HG03457 (cell line): ENCODE results near the gene TTC39C.
"Not testable (repeated sequence)": the region's sequence is repeated elsewhere in the genome, so short reads cannot be mapped to it uniquely, and the experiment has no call there.

ENCODE experiments used
- ATAC-seq: cut with Tn5 transposase; IDR thresholded peaks from one replicate; pipeline ENCODE4 v1.9.1; 2021; ENCODE audit warnings: moderate number of reproducible peaks; ENCODE audit not compliant: unreplicated experiment

Gene TTC39C

DNA sequence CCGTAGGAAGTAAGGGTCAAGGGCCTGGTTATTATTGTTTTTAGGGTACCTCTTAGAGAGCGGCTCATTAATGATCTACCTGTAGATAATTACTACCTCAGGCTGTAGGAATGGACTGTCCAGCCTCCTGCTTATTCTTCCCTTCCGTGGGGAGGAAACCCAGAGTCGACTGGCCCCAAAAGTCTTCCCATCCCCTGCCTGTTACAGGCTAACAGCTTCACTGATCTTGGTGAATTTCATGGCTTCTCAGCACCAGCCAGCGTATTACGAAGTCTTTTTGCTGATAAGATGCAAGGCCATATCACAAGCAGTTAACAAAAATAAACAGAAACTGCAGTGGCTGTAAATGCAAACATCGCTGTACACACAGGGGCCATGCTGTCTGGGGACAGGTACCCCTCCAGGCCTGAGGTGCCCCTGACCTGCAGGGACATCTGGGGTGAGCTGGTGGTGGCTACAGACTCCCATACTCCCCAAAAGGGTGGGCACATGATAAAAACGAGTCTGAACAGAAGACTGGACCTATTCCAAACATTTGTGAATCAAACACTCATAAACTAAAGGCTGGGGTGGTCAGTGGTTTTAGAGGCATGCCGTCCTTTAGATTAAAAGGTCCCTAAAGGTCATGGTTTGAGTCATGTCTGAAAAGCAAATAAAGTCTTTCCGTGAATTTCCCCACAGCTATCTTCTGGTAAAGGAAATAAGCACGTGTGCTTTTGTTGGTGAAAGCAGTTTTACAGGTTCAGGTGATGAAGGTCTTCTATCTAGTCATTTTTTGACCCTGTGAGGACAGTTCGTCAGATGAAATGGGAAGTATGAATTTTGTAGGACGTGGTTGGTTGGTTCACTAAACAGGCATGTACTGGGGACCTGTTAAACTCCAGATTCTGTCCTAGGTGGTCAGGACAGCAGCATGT lies 36.7 kb downstream of the TTC39C start:
- ATAC-seq = no peak

DNA sequence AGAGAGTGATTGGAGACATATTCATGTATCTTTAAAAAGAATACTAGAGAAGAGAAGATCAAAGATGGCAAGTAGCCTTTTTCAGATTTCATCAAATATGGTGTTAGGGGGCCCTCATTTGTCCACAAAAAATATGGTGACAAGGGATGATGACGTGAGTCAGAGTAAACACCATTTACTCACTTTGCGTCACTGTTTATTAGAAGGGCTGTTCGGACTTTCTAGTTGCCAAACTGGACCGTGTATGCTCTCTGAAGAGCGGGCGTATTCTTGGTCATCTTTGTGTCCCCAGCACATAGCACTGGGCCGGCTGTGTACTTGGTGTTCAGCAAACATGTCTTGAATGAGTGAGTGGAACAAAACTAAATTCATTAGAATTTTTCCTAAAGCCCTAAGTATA lies 37.5 kb downstream of the TTC39C start:
- ATAC-seq = no peak

DNA sequence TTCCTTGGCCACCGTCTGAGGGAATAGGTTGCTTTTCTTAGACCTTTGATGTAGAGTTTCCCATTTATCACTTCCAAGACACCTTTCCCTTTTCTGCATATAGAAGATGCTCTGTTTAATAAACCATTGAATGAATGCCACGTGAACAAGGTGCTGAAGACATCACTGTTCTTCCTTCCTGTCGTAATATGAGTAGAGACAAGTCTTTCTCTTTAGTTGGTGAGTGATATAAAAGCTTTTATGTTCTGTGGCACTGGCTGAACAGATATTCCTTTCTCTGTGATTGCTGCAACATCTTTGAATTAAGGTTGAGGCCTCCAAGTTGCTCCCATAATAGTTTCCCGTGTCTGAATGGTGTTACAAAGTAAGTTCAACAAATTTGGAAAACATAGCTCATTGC lies 38.7 kb downstream of the TTC39C start:
- no peak for ATAC-seq

DNA sequence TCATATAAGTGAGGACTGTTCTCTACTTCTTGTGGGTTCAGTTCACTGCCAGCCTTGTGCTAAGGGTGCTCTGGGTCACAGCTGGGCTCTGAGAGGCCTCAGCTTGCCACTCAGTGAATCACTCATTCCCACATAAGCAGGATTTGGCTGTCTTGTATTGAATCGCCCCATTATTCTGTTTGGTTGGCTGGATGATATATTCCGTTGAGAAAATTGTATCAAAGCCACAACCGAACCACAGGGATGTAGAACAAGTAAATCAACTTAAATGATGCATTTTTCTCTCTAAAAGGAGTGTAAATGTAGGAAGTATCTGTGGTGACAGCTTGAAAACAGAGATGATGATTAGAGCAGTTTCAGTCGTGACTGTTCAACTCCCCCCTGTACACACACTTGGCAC lies 39.6 kb downstream of the TTC39C start:
- ATAC-seq = no peak

DNA sequence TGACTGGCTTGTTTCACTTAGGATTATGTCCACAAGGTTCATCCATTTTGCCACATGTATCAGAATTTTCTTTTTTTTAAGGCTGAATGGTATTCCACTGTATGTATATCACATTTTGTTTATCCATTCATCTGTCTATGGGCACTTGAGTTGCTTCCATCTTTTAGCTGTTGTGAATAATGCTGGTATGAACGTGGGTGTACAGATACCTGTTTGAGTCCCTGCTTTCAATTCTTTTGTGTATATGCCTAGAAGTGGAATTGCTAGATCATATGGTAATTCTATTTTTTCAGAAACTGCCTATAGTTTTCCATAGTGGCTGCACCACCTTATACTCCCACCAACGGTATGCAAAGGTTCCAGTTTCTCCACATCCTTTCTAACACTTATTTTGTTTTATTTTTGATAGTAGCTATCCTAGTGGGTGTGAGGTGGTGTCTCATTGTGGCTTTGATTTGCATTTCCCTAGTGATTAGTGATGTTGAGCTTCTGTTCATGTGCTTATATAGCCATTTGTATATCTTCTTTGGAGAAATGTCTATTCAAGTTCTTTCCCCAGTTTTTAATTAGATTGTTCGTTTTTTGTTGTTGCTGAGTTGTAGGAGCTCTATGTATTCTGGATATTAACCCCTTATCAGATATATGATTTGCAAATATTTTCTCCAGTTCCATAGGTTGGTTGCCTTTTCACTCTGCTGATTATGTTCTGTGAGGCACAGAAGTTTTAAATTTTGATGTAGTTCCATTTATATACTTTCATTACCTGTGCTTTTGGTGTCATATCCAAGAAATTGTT lies 40.7 kb downstream of the TTC39C start:
- no peak for ATAC-seq

DNA sequence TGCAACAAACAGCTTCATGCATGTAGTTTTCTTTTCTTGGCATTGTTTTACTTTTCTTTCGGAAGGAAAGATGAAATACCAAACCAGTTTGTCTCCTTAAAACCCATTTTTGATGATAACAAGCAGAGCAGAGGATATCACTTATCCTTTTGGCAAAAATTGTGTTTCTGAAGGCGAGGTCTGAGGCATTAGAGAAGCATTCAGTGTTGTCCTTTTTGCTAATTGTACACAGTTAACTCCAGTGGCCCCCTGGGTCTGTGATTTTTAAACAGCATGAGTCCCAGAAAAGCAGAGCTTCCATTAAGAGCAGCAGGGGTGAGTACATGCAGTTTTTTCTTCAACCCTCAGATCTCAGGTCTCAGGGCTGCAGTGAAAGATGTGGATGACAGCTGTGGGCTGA lies 41.3 kb downstream of the TTC39C start:
- ATAC-seq = no peak

DNA sequence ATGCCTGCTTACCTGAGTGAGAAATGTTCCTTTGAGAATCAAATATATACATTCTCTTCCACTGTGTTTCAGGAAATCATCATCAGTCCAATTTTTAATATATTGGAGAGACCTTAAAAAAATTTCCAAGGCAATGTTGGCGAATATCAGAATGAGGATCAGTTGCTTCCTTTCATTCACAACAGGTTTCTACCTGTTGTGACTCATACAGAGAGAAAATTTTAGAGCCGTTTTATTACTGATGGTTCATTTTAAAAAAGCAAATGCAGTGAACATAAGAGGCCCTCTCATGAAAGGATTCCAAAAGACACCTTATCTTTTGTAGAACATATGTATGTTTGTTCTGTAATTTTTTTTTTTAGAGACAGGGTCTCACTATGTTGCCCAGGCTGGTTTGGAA lies 42.0 kb downstream of the TTC39C start:
- ATAC-seq = no peak

DNA sequence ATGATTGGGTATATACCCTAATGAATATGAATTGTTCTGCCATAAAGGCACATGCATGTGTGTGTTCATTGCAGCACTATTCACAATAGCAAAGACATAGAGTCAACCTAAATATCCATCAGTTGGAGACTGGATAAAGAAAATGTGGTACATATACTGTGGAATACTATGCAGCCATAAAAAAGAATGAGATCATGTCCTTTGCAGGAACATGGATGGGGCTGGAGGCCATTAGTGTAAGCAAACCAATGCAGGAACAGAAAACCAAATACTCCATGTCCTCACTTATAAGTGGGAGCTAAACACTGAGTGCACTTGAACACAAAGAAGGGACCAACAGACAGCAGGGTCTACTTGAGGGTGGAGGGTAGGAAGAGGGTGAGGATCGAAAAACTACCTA lies 43.2 kb downstream of the TTC39C start:
- no peak for ATAC-seq

DNA sequence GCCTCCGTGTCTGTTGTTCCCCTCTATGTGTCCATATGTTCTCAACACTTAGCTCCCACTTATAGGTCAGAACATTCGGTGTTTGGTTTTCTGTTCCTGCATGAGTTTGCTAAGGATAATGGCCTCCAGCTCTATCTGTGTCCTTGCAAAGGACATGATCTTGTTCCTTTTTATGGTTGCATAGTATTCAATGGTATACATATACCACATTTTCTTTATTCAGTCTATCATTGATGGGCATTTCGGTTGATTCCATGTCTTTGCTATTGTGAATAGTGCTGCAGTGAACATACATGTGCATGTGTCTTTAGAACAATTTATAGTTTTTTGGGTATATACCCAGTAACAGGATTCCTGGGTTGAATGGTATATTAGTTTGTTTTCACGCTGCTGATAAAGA lies 44.8 kb downstream of the TTC39C start:
- not testable (repeated sequence) for ATAC-seq

DNA sequence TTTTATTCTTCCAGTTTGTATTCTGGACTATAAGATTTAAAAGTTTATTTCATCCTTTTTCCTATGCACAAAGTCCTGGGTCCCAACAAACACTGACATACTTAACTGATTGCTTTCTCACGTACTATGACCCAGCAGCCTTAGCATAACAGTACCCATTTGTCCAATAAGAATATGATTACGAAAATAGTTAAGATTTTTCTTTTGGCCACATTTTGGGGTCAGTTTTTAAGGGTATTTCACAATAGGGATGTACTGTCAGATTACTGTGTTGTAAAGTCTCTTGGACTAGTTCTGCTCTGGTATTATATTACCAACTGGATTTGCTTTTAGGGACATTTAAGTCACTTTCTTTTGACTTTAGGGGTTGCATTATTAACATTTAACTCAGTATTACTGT lies 46.1 kb downstream of the TTC39C start:
- no peak for ATAC-seq

DNA sequence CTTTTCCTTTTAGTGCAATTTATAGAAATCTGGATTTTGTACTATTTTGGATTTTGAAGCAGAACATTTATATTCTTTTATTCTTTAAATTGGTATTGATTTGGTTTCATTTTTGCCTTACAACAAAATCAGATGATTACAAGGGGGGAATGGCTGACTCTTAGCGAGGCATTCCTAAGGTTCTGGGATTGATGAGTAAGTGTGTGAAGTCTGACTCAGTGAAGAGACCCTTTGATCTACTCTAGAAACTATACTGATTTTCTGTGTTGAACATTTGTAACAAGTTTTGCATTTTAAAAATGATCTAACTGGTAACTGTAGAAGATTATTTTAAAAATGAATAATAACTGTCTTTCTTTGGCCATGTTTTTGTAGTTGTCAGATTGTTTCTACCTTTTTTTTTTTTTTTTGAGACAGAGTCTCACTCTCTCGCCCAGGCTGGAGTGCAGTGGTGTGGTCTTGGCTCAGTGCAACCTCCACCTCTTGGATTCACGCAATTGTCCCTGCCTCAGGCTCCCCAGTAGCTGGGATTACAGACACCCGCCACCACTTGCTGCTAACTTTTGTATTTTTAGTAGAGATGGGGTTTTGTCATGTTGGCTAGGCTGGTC lies 48.7 kb downstream of the TTC39C start:
- no peak for ATAC-seq

DNA sequence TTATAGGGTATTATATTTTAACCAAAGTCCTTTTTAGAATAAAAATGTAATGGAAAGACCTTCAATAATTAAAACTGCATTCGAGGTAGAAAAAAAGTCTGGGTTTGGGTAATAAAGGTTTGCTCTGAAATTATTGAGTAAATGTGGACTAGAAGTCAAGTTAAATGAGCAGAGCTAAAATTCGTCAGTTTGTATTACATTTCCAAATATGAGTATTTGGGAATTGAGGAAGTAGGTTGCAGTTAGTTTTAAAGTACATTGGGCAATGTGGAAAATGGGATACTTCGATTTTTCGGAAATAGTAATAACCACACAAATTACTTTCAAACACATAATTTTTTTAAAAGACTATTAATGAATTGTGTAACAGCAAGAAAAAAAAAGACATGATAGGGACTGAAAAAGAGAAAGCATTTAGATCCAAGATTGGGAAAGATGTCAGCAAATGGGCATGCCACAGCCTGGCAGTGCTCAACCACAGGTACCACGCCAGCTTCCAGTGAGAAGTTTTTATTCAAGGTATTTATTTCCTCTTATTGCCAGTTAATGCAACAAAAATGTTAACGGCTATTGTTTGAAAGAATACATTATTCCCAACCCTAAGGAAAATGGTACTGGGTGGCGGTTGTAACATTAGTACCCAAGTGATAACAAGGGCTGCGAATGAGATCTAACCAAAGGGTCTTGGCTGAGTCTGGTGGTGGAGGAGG lies 50.0 kb downstream of the TTC39C start:
- ATAC-seq = no peak

DNA sequence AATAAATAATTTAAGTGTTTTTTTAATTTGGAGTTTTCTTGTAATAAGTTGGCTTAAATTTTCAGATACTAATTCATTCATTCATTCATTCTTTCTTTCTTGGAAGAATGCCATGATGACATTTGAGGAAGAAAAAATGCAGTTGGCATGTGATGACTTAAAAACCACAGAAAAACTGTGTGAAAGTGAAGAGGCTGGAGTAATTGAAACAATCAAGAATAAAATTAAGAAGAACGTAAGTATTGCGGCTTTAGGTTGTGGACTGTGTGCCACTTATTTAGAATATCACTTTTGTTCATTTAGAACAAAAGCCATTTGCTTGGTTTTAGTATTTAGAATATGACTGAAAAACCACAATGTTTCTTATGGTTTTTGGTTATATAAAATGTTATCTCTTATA lies 51.4 kb downstream of the TTC39C start:
- no peak for ATAC-seq

DNA sequence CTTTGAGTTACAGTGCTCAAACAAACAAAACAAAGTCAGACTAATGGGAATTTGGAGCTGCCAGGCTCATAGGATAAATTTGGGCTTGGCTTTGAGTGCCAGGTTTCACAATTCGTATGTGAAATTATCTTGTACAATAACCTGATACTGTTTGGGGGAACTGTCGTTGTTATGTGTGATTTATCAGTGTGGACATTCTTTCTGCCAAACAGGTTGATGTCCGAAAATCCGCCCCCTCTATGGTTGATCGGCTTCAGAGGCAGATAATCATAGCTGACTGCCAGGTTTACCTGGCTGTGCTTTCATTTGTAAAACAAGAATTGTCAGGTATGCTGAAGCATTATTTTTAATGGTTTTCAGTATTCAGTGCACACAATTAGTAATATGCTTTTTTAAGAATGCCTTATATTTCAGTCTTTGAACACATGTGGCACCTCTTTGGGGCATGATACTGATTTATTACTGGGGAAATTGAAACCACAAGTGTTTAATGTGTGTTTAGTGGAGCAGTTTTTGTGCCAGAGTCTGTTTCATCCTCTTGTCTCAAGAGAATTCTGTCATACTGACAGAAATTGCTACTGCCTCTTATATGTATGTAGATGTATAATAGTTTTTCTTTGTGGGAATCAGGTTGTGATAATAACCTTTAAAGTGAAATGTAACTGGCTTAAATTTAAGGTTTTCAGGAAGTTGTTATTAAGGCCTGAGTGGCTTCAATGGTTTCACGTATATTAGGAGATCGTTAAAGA lies 54.6 kb downstream of the TTC39C start:
- ATAC-seq = no peak

DNA sequence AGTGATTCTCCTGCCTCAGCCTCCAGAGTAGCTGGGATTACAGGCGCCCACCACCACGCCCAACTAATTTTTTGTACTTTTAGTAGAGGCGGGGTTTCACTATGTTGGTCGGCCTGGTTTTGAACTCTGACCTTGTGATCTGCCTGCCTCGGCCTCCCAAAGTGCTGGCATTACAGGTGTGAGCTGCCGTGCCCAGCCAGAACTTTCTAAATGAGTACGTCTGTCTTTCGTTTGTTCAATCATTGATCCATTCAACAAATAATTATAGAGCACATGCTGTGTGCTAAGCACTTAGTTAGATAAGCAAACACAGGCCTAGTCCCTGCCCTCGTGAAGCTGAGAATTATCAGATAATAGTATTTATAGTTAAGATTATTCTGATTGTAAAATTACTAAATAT lies 56.5 kb downstream of the TTC39C start:
- no peak for ATAC-seq

DNA sequence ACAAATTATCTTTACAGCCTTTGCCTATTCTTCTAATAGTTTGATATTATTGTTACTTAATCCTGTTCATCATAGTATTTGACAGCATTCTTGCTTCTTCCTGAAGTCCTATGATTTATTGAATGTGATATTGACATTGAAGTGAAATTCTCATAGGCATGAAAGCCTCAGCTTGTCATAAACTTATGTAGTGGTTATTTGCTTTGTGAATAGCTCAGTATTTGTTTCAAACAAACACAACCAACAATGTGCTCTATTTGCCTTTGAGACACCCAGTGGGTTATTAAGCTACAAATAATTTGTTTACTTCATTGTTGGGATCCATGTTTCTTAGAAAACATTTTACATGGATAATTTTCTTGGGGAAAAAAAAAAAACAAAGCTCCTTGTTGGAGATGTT lies 57.2 kb downstream of the TTC39C start:
- ATAC-seq = no peak

DNA sequence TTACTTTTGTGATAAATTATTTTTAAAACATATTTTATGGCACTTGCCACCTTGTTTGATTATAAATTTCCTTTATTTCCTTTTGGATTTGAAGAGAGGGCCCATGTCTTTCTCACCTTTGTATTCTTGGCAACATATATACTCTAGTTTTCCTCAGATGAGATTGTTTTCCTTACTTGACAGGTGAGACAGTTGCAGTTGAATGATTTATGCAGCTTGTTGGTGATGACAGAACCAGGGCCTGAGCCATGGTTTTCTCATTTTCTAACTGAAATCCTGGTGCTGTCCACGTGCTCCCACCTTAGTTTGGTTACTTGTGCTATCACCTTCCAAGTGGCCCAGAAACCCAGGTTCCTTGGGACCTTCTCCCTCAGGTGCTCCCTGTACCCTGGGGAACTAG lies 58.2 kb downstream of the TTC39C start:
- no peak for ATAC-seq

DNA sequence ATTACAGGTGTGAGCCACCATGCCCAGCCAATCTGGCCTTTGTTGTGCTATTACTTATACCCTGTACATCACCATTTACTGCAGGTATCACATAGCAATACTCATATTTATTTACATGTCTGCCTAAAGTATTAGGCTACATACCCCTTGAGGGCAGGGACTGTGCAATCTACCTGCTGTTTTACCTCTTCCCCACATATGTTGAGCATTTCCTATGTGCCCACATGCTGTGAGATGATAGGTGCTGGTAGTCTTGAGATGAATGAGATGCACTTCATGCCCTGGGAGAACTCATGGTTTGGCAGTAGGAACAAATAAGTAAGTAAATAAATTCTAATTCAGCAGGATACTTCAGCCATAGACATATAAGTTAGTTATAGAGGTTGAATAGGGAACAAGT lies 59.2 kb downstream of the TTC39C start:
- no peak for ATAC-seq

DNA sequence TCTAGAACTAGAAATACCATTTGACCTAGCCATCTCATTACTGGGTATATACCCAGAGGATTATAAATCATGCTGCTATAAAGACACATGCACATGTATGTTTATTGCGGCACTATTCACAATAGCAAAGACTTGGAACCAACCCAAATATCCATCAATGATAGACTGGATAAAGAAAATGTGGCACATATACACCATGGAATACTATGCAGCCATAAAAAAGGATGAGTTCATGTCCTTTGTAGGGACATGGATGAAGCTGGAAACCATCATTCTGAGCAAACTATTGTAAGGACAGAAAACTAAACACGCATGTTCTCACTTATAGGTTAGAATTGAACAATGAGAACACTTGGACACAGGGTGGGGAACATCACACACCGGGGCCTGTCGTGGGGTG lies 60.2 kb downstream of the TTC39C start:
- not testable (repeated sequence) for ATAC-seq

DNA sequence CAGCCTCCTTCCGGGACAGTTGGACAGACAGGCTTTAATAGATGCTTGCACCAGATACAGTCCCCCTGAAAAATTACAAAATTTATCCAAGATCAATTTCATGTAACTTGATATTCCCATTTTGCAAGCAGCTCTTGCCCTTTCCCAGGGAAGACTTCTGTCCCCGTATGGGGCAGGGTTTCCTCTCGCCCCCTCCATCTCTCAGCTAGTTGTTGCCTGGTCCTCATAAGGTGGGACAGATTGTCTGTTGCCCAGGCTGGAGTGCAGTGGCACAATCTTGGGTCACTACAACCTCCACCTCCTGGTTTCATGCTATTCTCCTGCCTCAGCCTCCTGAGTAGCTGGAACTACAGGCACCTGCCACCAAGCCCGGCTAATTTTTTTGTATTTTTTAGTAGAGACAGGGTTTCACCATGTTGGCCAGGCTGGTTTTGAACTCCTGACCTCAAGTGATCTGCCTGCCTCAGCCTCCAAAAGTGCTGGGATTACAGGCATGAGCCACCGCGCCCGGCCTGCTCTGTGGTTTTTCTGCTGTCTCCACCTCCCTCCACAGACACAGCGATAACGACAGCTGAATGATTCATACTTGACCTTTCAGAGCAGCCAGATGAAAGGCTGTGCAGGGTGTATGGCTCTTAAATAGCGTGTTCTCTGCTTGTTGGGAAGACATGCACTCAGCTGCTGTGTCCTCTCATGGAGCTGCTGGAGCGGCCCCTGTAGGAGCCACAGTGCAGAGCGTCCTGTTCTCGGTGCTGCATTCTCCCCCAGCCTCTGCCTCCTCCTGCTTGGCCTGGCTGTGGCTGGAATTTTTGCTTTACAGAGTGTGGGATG lies 61.4 kb downstream of the TTC39C start:
- ATAC-seq = no peak
